Fibroblast of lung (primary cell): ENCODE data around the gene CLNK. TPM values are rescaled to one million over a fixed set of nuclear protein-coding genes. Genes with fewer than 3 reads are reported as not detected.

ENCODE experiments used
- DNase-seq, 2 donors: peaks; one replicate each; pipeline versions ENCODE4 v3.0.0 to v3.0.0-alpha.2; 2010; ENCODE audit warnings: low read depth in 2 of 2
- H2AFZ ChIP-seq: 2 replicates; pipeline ENCODE4 v1.5.1; 2012; ENCODE audit warnings: low read length, control low read depth, inconsistent platforms
- H3K27ac ChIP-seq: 2 replicates; pipeline ENCODE4 v1.5.1; 2011; ENCODE audit warnings: low read length, control low read depth; ENCODE audit not compliant: insufficient read depth
- H3K27me3 ChIP-seq: 2 replicates; pipeline ENCODE4 v1.5.1; 2011; ENCODE audit warnings: mild to moderate bottlenecking, low read length; ENCODE audit not compliant: control insufficient read depth, insufficient read depth
- H3K36me3 ChIP-seq: 2 replicates; pipeline ENCODE4 v1.5.1; 2011; ENCODE audit warnings: low read length; ENCODE audit not compliant: control insufficient read depth, insufficient read depth
- H3K4me1 ChIP-seq: 2 replicates; pipeline ENCODE4 v1.5.1; 2011; ENCODE audit warnings: low read length; ENCODE audit not compliant: control insufficient read depth, insufficient read depth; ENCODE audit errors: extremely low read depth
- H3K4me2 ChIP-seq: 2 replicates; pipeline ENCODE4 v1.5.1; 2011; ENCODE audit warnings: low read length, control low read depth; ENCODE audit not compliant: insufficient read depth; ENCODE audit errors: extremely low read depth
- H3K4me3 ChIP-seq, 4 experiments: fragments of 200-600 bp in 1 of 4; sonication (generic) in 1 of 4; replicated peaks in 1 of 4; 2 replicates each; pipeline ENCODE4 v1.5.1; 2011 to 2016; ENCODE audit warnings: low read length in 4 of 4, low read depth in 3 of 4, mild to moderate bottlenecking in 3 of 4, control low read depth in 2 of 4, inconsistent platforms in 1 of 4, mixed read lengths in 1 of 4; ENCODE audit not compliant: insufficient read depth in 1 of 4; ENCODE audit errors: control extremely low read depth in 1 of 4
- H3K79me2 ChIP-seq: 2 replicates; pipeline ENCODE4 v1.5.1; 2012; ENCODE audit warnings: mild to moderate bottlenecking, low read length, inconsistent platforms; ENCODE audit not compliant: control insufficient read depth, insufficient read depth
- H3K9ac ChIP-seq: 2 replicates; pipeline ENCODE4 v1.5.1; 2011; ENCODE audit warnings: mild to moderate bottlenecking, low read length, control low read depth; ENCODE audit not compliant: insufficient read depth
- H3K9me3 ChIP-seq: 2 replicates; pipeline ENCODE4 v1.5.1; 2012; ENCODE audit warnings: low read depth, low read length; ENCODE audit not compliant: control insufficient read depth, insufficient read depth
- H4K20me1 ChIP-seq: 2 replicates; pipeline ENCODE4 v1.5.1; 2011; ENCODE audit warnings: low read length; ENCODE audit not compliant: control insufficient read depth, insufficient read depth; ENCODE audit errors: extremely low read depth
- CTCF ChIP-seq, 2 donors: IDR thresholded peaks in 1 of 2; conservative IDR thresholded peaks in 1 of 2; 1 replicate in 1 of 2; 2 replicates in 1 of 2; pipeline ENCODE4 v1.5.1; 2011 to 2012; ENCODE audit warnings: low read length in 2 of 2, control low read depth in 1 of 2, inconsistent platforms in 1 of 2, low read depth in 1 of 2, mild to moderate bottlenecking in 1 of 2
- EZH2 ChIP-seq: IDR thresholded peaks from 2 replicates; pipeline ENCODE4 v1.5.1; 2012; ENCODE audit warnings: low read length, control low read depth, mild to moderate bottlenecking; ENCODE audit errors: missing control alignments
- polyA plus RNA-seq, 2 donors: library from polyadenylated mRNA; depleted of rRNA in 1 of 2; stranded (reverse) in 1 of 2; unstranded in 1 of 2; fragments of >200 nt; gene quantifications; 2 replicates each; pipeline ENCODE4 v1.2.1, GENCODE V29; 2011 to 2012; ENCODE audit warnings: missing spikeins in 1 of 2
- total RNA-seq: library from RNA; depleted of rRNA; stranded (reverse); fragments of >200 nt; gene quantifications from 2 replicates; pipeline ENCODE4 v1.2.1, GENCODE V29; 2014

The CLNK gene
- total and polyA plus RNA-seq, 2 donors (not counting 1 experiment from before 2014, with no cell fraction given) = not detected

GRCh38 chr4:10460313-10461047 lies 224.1 kb downstream of the CLNK start:
- no peaks in the 10 kb centered on the region for H3K4me1 ChIP-seq
- no peak for DNase-seq
- no peaks in the 10 kb centered on the region for H4K20me1 ChIP-seq
- TF ChIP-seq CTCF (conservative IDR thresholded peaks at IDR 0.05 in 1 of 2, IDR thresholded peaks at IDR 0.05 in 1 of 2; ENCODE audit: low read depth in 1 of 2, low read length in 2 of 2) (no peak), EZH2 (no peak)
- peaks cover 5% of the 10 kb centered on the region for H3K79me2 ChIP-seq
- no peak overlapping the region for H2AFZ ChIP-seq
- no peaks in the 10 kb centered on the region for H3K36me3 ChIP-seq
- no peak overlapping the region for H3K4me2 ChIP-seq
- H3K4me3 ChIP-seq = no peak overlapping the region
- no peaks in the 10 kb centered on the region for H3K9me3 ChIP-seq
- no peak overlapping the region for H3K27ac ChIP-seq
- H3K27me3 ChIP-seq = peaks cover 10% of the 10 kb centered on the region
- H3K9ac ChIP-seq = no peak overlapping the region

GRCh38 chr4:10459305-10459704 lies 225.3 kb downstream of the CLNK start:
- H3K4me2 ChIP-seq = no peak overlapping the region
- no peak for TF ChIP-seq EZH2
- TF ChIP-seq CTCF (conservative IDR thresholded peaks at IDR 0.05 in 1 of 2, IDR thresholded peaks at IDR 0.05 in 1 of 2; ENCODE audit: low read depth in 1 of 2, low read length in 2 of 2) = no peak
- no peak overlapping the region for H3K9ac ChIP-seq
- H3K27me3 ChIP-seq = peaks cover 10% of the 10 kb centered on the region
- no peak for DNase-seq
- H3K79me2 ChIP-seq = peaks cover 13% of the 10 kb centered on the region
- H3K4me3 ChIP-seq = no peak overlapping the region
- H4K20me1 ChIP-seq = no peaks in the 10 kb centered on the region
- H3K36me3 ChIP-seq = peaks cover 4% of the 10 kb centered on the region
- H2AFZ ChIP-seq = no peak overlapping the region
- no peak overlapping the region for H3K27ac ChIP-seq
- no peaks in the 10 kb centered on the region for H3K4me1 ChIP-seq
- H3K9me3 ChIP-seq = no peaks in the 10 kb centered on the region

GRCh38 chr4:10458177-10458576 lies 226.4 kb downstream of the CLNK start:
- DNase-seq = no peak
- Histone ChIP-seq H3K27me3 (peaks cover 10% of the 10 kb centered on the region), H3K4me1 (no peaks in the 10 kb centered on the region), H3K4me2 (no peak overlapping the region), H3K4me3 (no peak overlapping the region), H4K20me1 (no peaks in the 10 kb centered on the region), H2AFZ (no peak overlapping the region), H3K79me2 (peaks cover 13% of the 10 kb centered on the region), H3K27ac (no peak overlapping the region), H3K9ac (no peak overlapping the region), H3K36me3 (peaks cover 7% of the 10 kb centered on the region), H3K9me3 (no peaks in the 10 kb centered on the region)
- TF ChIP-seq EZH2 (no peak), CTCF (conservative IDR thresholded peaks at IDR 0.05 in 1 of 2, IDR thresholded peaks at IDR 0.05 in 1 of 2; ENCODE audit: low read depth in 1 of 2, low read length in 2 of 2) (no peak)
